HG02852 (cell line): ENCODE measurements around the gene SECISBP2.
"Not testable (repeated sequence)": the region's sequence is repeated elsewhere in the genome, so short reads cannot be mapped to it uniquely, and the experiment has no call there.

Source experiments
- ATAC-seq: cut with Tn5 transposase; IDR thresholded peaks from one replicate; pipeline ENCODE4 v1.9.1; 2021; ENCODE audit warnings: mild to moderate bottlenecking, moderate library complexity; ENCODE audit not compliant: unreplicated experiment

Gene SECISBP2, protein sequence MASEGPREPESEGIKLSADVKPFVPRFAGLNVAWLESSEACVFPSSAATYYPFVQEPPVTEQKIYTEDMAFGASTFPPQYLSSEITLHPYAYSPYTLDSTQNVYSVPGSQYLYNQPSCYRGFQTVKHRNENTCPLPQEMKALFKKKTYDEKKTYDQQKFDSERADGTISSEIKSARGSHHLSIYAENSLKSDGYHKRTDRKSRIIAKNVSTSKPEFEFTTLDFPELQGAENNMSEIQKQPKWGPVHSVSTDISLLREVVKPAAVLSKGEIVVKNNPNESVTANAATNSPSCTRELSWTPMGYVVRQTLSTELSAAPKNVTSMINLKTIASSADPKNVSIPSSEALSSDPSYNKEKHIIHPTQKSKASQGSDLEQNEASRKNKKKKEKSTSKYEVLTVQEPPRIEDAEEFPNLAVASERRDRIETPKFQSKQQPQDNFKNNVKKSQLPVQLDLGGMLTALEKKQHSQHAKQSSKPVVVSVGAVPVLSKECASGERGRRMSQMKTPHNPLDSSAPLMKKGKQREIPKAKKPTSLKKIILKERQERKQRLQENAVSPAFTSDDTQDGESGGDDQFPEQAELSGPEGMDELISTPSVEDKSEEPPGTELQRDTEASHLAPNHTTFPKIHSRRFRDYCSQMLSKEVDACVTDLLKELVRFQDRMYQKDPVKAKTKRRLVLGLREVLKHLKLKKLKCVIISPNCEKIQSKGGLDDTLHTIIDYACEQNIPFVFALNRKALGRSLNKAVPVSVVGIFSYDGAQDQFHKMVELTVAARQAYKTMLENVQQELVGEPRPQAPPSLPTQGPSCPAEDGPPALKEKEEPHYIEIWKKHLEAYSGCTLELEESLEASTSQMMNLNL

DNA sequence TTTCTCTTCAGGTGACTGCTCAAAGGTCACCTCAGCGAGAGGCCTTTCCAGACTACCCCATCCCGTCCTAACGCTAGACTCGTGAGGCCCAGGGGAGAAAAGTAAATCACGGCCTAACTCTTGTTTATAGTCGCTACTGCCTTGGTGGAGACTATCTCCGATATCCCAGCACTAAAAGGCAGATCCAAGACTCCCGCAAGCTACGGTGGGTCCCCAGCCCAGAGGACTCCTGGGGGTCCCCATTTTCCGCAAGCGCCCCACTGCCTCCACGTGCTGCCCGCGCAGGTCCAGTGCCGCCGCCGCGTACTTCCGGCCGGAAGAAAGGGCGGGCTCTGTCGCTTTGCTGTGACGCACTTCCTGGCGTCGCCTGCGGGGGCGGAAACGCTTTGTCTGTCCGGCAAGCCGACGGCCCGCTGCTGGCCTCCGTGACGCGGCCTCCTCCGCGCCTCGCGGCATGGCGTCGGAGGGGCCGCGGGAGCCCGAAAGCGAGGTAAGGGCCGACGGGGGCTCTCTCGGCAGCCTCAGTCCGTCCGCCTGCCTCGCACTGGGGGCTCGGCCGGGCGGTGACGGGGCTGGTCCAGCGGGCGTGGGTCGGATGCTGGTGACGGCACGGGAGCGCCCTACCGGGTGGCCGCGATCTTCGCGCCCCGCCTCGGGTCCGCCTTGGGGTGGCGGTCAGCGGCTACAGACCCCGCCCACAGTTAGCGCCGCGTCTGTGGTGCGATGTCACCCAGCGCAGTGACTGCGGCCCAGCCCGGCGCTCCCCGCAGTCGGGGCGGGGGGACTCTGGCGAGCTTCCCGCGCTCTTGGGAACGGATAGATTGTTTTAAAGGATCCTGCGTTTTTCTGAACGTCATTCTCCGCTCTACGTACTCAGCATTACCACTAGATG, at the start of gene SECISBP2:
Gene SECISBP2 (plus strand): TSS at position 378 of the 892 bp plus-strand sequence. CDS start 77 bp downstream, at position 455.
- peak; percentile 89 for ATAC-seq

DNA sequence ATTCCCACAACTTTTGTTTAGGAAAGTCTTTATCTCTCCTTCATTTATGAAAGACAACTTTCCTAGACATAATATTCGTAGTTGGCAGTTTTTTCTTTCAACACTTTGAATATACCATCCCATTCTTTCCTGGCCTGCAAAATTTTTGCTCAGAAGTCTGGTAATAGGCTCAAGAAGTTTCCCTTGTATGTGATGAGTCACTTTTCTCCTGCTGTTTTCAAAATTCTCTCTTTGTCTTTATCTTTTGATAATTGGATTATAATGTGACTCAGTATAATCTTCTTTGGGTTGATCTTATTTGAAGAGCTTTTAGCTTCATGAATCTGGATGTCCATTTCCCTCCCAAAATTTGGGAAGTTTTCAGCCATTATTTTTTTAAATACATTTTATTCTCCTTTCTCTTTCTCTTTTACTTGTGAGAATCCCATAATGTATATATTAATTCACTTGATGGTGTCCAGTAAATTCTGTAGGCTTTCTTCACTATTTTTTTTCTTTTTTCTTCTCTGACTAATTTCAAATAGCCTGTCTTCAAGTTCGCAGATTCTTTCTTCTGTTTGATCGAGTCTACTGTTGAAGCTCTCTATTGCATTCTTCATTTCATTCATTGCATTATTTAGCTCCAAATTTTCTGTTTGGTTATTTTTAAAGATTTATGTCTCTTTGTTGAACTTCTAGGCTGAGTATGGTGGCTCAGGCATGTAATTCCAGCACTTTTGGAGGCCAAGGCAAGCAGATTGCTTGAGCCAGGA, 44.6 kb upstream of the SECISBP2 start:
- ATAC-seq: no peak

DNA sequence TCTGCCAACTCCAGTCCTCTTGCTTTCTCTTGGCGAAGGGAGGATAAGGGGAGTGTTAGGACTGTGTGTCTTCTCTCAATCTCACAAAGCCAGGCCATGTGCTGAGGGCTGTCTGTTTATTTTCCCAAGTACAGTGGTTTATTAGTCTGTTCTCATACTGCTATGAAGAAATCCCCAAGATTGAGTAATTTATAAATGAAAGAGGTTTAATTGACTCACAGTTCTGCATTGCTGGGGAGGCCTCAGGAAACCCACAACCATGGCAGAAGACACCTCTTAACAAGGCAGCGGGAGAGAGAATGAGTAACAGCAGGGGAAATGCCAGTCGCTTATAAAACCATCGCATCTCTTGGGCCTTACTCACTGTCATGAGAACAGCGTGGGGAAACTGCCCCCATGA, 43.5 kb upstream of the SECISBP2 start:
- no peak for ATAC-seq

DNA sequence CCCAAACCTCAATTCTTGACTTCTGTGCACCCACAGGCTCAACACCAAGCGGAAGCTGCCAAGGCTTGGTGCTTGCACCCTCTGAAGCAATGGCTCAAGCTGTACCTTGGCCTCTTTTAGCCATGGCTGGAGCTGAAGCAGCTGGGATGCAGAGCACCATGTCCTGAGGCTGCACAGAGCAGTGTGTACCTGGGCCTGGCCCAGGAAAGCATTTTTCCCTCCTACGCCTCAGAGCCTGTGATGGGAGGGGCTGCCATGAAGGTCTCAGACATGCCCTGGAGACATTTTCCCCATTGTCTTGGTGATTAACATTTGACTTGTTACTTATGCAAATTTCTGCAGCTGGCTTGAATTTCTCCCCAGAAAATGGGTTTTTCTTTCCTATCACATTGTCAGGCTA, 42.3 kb upstream of the SECISBP2 start:
- ATAC-seq: not testable (repeated sequence)

DNA sequence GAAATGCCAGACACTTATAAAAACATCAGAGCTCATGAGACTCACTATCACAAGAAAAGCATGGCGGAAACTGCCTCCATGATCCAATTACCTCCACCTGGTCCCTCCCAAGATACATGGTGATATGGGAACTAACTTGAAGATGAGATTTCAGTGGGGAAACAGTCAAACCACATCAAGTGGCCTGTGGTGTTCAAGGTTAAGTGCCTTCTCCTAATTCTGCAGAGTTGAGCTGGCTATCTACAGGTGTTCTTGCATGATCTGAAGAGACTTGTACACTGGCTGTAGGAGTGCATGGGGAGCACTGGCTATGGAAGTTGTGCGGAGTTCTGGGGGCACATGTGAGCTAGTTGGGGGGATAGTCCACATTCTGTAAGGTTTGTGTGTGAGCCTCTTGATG, 41.3 kb upstream of the SECISBP2 start:
- ATAC-seq: no peak

DNA sequence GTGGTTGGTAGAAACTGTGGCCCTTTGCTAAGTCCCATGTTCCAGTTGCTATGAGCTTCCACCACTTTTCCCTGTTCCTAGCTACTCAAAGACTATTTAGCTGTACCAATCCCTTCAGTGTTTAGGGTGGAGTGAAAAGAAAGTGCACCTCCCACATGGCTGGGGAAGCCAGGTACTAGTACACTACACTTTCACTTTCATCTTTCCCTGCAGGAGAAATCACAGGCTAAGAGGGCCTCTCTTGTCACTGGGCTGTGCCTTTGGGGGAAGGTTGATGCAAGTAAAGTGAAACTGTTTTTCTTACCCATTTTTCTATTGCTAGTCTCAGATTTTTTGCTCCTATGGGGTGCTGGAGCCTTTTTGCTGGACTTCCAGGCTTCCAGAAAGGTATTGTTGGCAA, 40.8 kb upstream of the SECISBP2 start:
- ATAC-seq: no peak

DNA sequence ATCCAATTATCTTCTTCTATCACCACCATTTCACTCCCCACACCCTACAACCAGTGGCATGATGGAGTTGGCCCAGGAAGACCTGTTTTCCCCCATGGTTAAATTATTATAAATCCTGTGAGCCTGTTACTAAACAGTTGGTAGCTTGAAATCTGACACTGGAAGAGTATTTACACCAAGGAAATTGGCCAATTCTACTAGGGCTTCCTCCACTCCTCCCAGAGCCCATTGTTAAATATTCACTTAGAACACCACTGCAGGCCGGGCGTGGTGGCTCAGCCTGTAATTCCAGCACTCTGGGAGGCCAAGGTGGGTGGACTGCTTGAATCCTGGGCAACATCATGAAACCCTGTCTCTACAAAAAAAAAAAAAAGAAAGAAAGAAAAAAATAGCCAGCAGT, 39.7 kb upstream of the SECISBP2 start:
- no peak for ATAC-seq

DNA sequence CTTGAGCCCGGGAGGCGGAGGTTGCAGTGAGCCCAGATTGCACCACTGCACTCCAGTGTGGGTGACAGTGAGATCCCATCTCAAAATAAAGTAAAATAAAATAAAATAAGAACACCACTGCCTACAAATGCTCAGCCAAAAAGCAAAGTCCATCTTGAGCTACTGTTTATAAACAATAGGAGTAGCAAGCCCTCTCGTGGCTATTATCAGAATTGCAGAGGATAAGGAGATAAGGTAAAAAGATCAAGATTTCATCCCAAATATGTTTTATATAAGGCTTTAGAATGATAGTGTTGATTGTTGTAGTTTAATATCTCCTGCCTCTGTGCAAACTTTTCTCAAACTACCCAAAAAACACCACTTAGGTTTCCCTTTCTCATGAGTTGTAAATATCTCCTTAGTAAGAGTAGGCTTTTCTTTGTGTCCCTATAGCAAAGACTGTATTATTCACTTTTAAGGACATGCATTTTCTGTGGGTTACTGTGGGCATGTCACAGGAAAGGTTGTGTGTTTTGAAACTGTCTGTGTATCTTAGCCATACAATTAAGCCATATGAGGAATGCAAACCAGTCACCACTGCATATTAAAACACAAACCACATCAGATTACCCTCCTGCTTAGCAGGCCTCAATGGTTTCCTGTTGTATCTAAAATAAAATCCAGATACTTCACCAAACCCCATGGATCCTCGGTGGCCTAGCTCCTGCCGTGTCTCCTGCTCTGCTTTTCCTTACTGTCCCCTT, 39.1 kb upstream of the SECISBP2 start:
- no peak for ATAC-seq

DNA sequence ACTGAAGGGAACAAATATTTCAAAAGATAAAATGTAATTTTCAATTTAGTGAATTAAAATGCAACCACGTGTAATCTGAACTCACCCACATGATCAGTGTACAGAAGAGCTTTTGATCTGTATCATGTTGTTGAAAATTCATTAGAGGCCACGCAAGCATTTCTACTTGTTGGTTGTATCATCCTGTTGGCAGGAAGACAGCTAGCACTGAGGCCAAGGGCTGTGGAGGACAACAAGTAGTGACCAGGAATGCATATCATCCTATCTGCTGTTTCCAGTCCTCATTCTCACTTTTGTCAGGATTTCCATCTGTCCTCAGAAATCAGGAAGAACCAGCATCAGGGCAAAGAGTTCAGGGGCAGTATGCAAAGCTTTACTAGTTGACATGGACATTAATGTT, 37.2 kb upstream of the SECISBP2 start:
- ATAC-seq: no peak

DNA sequence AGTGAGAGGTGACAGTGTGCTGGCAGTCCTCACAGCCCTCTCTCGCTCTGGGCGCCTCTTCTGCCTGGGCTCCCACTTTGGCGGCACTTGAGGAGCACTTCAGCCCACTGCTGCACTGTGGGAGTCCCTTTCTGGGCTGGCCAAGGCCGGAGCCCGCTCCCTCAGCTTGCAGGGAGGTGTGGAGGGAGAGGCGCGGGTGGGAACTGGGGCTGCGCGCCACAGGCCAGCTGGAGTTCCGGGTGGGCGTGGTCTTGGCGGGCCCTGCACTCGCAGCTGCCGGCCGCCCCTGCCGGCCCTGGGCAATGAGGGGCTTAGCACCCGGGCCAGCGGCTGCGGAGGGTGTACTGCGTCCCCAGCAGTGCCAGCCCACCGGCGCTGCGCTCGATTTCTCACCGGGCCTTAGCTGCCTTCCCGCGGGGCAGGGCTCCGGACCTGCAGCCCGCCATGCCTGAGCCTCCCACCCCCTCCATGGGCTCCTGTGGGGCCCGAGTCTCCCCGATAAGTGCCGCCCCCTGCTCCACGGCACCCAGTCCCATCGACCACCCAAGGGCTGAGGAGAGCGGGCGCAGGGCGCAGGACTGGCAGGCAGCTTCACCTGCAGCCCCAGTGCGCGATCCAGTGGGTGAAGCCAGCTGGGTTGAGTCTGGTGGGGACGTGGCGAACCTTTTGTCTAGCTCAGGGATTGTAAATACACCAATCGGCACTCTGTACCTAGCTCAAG, 35.9 kb upstream of the SECISBP2 start:
- ATAC-seq: not testable (repeated sequence)

DNA sequence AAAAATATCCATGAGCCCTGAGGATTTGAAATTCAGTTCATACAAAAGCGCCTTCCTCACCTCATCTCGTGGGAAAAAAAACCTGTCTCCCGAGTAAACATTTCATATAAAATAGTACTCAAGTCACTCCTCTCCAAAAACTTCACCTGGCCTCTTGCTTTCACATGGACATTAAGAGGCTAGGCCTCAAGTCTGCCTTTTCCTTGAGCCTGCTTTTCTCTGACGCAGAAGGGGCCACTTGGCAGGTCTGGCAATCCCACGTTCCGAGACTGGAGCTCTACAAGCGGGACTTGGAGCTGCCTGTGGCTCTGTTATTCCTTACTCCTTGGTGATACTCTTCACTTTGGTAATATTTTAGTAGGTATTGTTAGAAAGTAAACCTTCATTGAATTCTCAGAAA, 34.2 kb upstream of the SECISBP2 start:
- ATAC-seq: no peak

DNA sequence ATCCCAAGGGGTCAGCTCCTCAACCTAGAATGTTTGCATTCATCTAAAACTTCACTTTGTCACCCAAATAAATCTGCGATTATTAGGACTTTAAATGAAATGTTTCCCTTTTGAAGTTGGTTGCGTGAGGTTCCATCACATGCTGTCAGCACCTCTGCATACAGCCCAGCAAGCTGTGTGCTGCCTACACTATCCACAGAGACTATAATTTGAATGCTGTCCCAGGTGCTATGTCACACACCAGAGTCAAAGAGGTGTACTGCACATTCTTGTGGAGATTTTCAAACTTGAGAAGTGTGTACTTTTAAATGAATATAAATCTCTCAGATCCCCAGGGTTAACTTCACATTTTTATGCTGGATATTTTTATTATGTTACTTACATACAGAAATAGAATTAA, 26.6 kb upstream of the SECISBP2 start:
- no peak for ATAC-seq

DNA sequence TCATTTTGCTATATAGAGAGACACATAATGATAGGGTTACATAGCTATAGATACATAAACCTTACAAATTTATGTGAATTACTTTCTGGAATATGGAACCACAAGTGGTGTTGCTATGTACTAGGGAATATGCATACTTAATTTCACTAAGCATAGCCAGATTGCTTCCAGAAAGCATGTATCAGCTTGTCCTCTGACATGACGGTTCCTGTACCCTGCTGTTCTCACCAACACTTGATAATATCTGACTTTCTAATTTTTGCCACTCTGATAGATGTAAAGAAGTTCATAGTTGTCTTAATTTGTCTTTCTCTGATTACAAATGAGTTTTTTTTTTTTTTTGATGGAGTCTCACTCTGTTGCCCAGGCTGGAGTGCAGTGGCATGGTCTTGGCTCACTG, 25.3 kb upstream of the SECISBP2 start:
- ATAC-seq: no peak

DNA sequence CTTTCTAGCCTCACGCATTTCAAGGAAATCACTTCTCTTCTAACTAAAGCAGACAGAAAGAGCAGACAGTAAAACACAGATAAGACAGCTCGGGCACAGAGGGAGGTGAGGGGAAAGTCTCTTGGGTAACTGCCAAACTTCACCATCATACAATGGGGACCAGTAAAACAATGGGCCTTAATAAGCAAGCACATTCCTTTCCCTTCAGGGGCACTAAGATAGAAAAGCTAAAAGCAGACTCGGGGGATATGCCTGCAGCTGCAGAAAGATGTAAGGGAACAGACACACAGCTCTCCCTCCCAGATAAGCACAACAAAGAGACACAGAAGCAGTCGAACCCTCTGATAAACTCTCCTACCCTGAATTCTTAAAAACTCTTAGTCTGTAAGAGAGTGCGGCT, 22.9 kb upstream of the SECISBP2 start:
- ATAC-seq: no peak

DNA sequence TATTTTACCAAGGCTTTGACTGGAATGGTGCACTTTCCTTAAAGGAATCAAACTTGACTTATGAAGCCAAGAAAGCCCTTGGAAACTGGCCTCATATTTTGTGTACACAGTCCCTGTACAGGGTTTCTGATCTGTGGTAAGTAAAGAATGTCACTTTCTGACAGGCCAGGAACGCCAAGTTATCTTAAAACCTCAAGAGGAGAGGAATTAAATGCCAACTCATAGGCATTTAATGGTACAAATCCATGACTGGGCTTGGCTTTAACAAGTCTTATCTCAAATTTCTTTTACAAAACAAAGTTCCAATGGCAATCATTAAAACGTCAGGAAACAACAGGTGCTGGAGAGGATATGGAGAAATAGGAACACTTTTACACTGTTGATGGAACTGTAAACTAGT, 16.3 kb upstream of the SECISBP2 start:
- not testable (repeated sequence) for ATAC-seq

DNA sequence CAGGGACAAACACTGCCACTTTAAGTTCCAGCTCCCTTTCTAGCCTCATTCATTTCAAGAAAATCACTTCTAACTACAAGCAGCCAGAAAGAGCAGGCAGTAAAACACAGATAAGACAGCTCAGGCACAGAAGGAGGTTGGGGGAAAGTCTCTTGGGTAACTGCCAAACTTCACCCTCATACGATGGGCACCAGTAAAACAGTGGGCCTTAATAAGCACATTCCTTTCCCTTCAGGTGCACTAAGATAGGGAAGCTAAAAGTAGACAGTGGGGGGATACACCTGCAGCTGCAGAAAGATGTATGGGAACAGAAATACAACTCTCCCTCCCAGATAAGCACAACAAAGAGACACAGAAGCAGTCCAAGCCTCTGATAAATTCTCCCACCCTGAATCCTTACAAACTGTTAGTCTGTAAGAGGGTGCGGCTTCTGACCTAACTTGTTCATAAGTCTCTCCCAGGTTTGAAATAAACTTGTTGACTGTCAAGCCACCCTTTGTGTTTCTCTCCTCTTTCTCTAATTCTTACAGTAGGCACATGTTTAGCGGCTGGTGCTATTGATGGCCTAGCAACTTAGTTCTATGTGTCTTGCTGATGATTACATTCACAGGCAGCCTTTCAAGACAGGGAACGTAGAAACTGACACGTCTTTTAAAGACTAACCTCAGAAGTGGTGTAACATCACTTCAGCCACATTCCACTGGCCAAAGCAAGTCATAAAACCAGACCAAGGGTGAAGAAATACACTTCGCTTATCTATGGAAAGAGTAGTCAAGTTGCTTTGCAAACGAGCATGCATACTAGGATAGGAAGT, 14.1 kb upstream of the SECISBP2 start:
- ATAC-seq: no peak

DNA sequence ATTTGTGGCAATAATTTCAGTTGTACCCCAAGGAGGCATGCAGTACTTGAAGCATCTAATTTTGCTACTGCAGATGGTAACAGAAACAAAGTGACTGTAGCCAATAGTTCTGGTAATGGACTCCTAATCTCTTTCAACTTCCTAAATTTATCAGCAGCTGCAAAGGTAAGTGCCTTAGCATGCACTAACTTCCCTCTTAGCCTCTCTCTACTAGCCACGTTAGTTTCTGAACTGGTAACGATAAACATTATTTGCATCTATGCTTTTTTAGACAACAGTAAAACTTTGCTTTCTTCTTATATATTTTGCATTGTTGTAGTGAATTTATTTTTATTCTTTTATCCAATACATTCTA, 13.5 kb upstream of the SECISBP2 start:
- no peak for ATAC-seq

DNA sequence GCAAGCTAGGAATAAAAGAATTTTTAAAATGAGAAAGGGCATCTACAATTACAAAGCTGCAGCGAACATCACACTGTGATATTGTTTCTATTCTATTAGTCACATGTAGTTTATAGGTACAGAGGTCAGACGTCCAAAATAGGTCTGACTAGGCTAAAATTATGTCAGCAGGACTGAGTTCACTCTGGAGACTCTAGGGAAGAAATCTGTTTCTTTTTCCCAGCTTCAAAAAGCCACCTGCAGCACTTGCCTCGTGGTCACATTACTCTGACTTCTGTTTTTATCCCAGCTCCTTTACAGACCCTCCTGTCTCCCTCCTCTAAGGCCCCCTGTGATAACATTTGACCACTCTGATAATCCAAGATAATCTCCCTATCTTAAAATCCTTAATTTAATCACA, 12.4 kb upstream of the SECISBP2 start:
- ATAC-seq: no peak
